Activated CD4-positive, alpha-beta T cell treated with anti-CD3 and anti-CD28 coated beads, Interleukin-2, amount 10 ng/mL, durations not matched to agents 24 days and 14 days (primary cell): ENCODE data around the gene FAM13A. TPM values are rescaled to one million over a fixed set of nuclear protein-coding genes. Genes with fewer than 3 reads are reported as not detected.

Source experiments
- DNase-seq: peaks from one replicate; pipeline ENCODE4 v3.0.0; 2022
- H3K27ac Mint-ChIP-seq: one replicate; pipeline ENCODE4 v1.8.0; 2022; ENCODE audit warnings: mild to moderate bottlenecking, mixed read lengths
- H3K27me3 Mint-ChIP-seq: one replicate; pipeline ENCODE4 v1.8.0; 2022; ENCODE audit warnings: mixed read lengths
- H3K36me3 Mint-ChIP-seq: one replicate; pipeline ENCODE4 v1.8.0; 2022; ENCODE audit warnings: low read depth, mild to moderate bottlenecking, mixed read lengths
- H3K4me1 Mint-ChIP-seq: one replicate; pipeline ENCODE4 v1.8.0; 2021; ENCODE audit warnings: mixed read lengths
- H3K4me3 Mint-ChIP-seq: one replicate; pipeline ENCODE4 v1.8.0; 2022; ENCODE audit warnings: mild to moderate bottlenecking, moderate library complexity, mixed read lengths
- H3K9me3 Mint-ChIP-seq: one replicate; pipeline ENCODE4 v1.8.0; 2021; ENCODE audit warnings: mixed read lengths
- intact Hi-C: fragments of 100-400 bp; cut with micrococcal nuclease; formaldehyde crosslinking; loops from one replicate; pipeline ENCODE4 v1.15.1; 2023
- total RNA-seq: library from RNA; stranded (reverse); gene quantifications from 2 replicates; pipeline ENCODE4 v1.2.3, GENCODE V29; 2022

FAM13A gene
- total RNA-seq, 1 donor from 2014 or later = 3.0 TPM

DNA sequence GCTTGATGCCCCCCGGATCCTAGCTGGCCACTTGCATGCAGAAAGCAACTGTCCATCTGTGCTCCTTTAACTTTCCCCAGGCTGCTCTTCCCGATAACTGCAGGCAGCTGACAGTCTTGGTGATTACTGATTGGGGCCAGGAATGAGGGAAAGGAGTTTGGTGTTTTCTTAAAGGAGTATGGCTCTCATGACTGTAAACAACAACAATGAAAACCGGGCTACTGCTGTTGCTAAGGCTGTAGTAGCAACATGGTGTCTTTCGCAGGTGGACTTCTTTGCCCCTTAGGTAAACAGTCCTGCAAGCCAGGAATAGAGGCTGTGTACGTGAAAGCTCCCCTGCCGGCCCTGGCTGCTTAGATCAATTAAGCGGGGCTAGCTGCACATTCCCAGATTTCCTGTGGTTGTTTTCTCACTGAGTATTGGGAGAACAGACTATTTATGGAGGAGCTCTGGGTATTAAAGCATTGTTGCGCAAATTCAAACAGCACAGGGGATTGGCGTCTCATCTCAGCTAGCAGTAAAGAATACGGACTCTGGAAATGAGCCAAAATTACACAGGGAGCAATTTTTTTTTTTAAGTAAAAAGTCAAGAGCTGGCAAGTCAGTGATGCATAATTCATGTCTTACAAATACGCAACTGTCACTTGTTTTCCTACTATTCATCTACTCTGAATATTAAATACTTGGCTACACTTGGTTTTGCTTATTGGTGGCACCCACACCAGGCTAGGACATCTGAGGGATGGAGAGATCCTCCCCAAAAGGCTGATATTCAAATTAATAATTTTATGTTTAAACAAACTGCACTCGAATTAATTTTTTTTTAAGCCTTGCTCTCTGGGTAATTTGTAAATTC, 297.7 kb downstream of the FAM13A start:
- intact Hi-C loops = no loop called here
- no peak for DNase-seq
- Mint-ChIP-seq H3K4me3 (no peak overlapping the region), H3K4me1 (peaks cover 7% of the 10 kb centered on the region), H3K27ac (no peak overlapping the region), H3K27me3 (no peaks in the 10 kb centered on the region), H3K9me3 (no peaks in the 10 kb centered on the region), H3K36me3 (peaks cover 19% of the 10 kb centered on the region)

DNA sequence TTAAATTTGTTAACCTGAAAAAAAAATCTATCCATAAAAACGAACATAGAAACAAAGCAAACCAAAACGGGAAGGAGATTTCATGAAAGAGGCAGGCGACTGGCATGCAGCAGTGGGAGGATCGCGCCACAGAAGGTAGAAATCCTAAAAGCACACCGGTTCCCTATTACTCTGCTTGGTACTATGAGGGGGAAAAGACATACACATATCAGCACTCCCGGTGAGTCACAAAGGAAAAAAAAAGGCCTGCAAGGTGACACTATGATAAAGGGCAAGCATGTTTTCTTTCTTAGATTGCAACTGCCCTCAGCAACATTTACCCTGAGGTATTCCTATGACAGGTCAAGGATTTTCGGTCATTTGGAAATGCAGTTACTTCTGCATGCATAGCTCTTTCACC, 298.7 kb downstream of the FAM13A start:
- Mint-ChIP-seq H3K36me3 (peaks cover 17% of the 10 kb centered on the region), H3K4me1 (peaks cover 7% of the 10 kb centered on the region), H3K9me3 (no peaks in the 10 kb centered on the region), H3K4me3 (no peak overlapping the region), H3K27me3 (no peaks in the 10 kb centered on the region), H3K27ac (no peak overlapping the region)
- intact Hi-C loops = no loop called here
- no peak for DNase-seq

DNA sequence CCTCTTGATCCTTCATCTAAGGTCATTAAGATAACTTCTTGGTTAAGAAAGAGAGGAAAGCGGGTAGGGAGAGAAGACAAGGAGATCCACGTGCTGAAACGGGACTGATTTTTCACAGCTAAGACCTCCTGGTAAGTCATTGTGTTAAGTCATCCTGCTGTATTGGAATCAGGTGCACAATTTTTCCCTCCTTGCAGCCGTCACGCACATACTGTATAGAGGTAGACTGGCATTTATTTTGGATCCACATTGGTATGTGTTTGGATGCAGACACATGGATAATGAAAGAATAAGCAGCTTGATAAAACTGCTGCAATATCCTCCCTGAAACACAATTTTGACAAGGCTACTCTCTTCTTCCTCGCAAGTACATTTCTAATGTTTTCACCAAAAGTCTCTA, 299.2 kb downstream of the FAM13A start:
- H3K4me1 Mint-ChIP-seq = peaks cover 5% of the 10 kb centered on the region
- intact Hi-C loops = no loop called here

DNA sequence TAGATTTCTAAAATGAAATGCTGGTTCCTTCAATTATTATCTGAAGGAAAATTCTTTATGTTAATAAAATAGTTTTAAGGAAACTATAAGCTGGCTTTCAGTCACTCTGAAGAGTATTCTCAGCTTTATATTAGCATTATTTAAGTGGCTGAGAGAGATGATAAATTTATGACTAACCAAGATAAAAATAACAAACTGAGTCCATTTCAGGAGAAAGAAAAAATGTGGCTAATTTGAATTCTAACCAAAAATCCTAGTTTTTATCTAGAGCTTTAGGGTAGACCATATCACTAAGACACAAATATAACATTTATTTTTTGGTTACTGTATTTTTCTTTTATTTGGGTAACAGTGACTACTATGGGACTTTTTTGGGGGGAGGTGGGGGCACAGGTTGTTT, 299.9 kb downstream of the FAM13A start:
- Mint-ChIP-seq H3K9me3 (no peaks in the 10 kb centered on the region), H3K27me3 (no peaks in the 10 kb centered on the region), H3K4me1 (peaks cover 5% of the 10 kb centered on the region), H3K36me3 (peaks cover 18% of the 10 kb centered on the region), H3K4me3 (no peak overlapping the region), H3K27ac (no peak overlapping the region)
- DNase-seq = no peak
- intact Hi-C loops = no loop called here

More for the DNA sequence above, 299.2 kb downstream of the FAM13A start:
- Mint-ChIP-seq H3K4me3 (no peak overlapping the region), H3K27ac (no peak overlapping the region), H3K36me3 (peaks cover 18% of the 10 kb centered on the region), H3K27me3 (no peaks in the 10 kb centered on the region), H3K9me3 (no peaks in the 10 kb centered on the region)
- no peak for DNase-seq

DNA sequence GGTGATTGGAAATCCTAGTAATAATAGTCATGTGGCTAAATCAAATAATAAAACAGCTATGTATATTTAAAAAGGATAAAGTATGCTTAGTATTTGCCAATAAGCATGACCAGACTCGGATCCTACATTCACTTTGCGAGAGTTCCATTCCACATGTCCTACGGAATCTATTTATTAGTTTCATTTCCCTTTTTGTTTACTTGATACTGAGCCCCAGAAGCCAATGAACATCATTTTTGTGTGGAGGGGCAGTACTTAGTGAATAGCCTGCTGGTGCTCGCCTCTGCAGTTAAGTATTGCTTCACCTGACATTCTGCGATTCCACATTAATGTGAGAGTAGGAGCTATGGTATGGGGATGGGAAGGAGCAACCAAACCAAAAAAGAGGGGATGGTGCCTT, 300.8 kb downstream of the FAM13A start:
- Mint-ChIP-seq H3K27me3 (no peaks in the 10 kb centered on the region), H3K9me3 (no peaks in the 10 kb centered on the region), H3K4me1 (no peaks in the 10 kb centered on the region), H3K4me3 (no peak overlapping the region), H3K27ac (no peak overlapping the region), H3K36me3 (peaks cover 20% of the 10 kb centered on the region)
- intact Hi-C loops = no loop called here
- no peak for DNase-seq

DNA sequence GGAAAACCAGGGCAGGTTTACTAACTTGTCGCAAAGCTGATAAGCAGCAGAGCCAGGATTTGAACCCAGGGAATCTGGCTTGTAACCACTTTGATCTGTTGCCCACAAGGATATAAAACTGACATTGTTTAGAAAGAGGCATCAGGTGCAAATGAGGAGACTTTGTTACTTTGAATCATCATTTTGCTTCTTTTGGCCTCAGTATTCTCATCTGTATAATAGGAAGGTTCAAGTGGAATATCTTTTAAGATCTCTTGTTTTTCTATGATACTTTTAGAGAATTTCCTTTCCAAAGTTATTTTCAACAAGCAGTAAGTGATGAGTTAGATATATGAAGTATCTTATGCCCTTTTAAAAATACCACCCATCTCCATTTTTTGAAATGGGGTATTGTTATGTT, 301.5 kb downstream of the FAM13A start:
- no peaks in the 10 kb centered on the region for H3K4me1 Mint-ChIP-seq
- intact Hi-C loops = no loop called here
- no peak for DNase-seq
- no peaks in the 10 kb centered on the region for H3K9me3 Mint-ChIP-seq
- no peak overlapping the region for H3K27ac Mint-ChIP-seq
- H3K36me3 Mint-ChIP-seq = peaks cover 23% of the 10 kb centered on the region
- H3K27me3 Mint-ChIP-seq = no peaks in the 10 kb centered on the region
- no peak overlapping the region for H3K4me3 Mint-ChIP-seq

DNA sequence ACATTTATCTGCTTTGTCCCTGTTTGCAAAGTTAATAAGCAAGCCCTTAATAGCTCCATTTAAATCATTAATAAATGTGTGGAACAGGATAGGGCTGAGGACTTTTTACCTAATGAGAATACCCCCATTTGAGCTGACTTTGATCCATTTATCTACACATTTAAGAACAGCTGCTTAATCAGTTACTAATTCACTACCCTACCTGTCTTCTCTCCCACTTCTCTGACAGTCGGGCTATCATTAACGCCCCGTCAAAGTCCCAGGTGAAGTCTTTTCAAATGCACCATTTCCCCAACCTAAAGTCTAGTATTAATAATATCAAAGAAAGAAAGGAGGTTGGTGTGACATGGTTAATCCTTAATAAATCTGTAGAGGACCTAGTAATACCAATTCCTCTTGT, 302.2 kb downstream of the FAM13A start:
- peaks cover 28% of the 10 kb centered on the region for H3K36me3 Mint-ChIP-seq
- no peaks in the 10 kb centered on the region for H3K27me3 Mint-ChIP-seq
- intact Hi-C loops = no loop called here
- no peaks in the 10 kb centered on the region for H3K9me3 Mint-ChIP-seq
- no peak overlapping the region for H3K27ac Mint-ChIP-seq
- no peak overlapping the region for H3K4me3 Mint-ChIP-seq
- DNase-seq = no peak
- no peaks in the 10 kb centered on the region for H3K4me1 Mint-ChIP-seq

DNA sequence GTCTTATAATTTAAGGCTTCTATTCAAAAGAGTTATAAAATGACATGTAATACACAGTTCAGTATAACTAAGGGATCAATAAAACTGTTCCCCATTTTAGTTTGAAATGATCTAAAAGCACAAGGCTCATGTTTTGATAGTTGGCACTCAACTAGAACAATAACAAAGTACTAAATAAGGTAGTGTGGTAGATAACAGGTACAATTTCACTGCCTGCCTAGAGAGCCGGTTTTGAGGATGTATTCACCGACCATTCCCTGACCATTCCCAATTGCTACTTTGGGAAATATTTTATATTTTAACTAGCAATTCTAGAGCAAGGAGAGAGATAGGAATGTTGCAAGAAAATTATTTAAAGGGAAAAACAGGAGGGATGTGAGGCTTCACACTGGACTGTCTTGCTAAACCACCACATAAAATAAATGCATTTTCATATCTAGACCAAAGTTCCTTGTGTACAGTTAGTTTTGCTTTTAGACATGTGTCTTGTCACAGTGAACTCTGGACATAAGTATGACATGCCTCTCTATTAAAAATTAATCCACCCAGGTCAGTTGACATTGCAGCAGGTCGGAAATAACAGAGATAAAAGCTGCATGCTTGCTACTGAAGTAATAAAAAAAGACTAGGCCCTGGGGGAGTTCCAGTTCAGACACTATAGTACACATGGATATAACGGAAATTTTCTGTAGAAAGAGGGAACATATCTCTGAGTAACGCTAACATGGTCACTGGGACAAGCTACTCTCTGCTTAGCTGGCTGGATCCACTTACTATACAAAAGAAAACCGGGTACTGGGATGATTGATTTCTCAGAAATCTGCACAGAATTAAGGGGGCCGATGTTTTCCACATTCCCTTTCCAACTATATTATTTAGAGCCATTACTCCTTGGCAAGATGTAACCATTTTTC, 303.1 kb downstream of the FAM13A start:
- DNase-seq = no peak
- Mint-ChIP-seq H3K9me3 (no peaks in the 10 kb centered on the region), H3K36me3 (peaks cover 32% of the 10 kb centered on the region), H3K4me3 (no peak overlapping the region), H3K27me3 (no peaks in the 10 kb centered on the region), H3K27ac (no peak overlapping the region), H3K4me1 (no peaks in the 10 kb centered on the region)
- intact Hi-C loops = no loop called here

DNA sequence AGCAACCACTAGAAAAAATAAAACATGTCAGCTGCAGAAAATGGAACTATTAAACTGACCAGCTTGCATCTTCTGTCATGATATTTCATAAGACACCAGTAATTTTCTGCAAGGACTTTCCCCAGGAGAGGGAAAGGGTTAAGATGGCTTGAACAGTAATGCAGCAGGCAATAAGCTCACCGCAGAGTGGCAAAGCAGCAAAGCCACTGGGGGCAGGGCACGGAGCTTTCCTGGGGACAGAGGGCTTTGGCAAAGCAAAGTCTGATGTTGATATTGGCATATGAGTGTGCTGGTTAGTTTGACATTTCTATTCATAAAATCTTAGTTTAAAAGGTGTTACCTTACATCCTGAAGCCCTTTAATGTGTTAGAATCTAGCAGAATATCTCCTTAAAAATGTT, 304.2 kb downstream of the FAM13A start:
- H3K4me1 Mint-ChIP-seq = no peaks in the 10 kb centered on the region
- no peaks in the 10 kb centered on the region for H3K9me3 Mint-ChIP-seq
- no peak overlapping the region for H3K4me3 Mint-ChIP-seq
- no peak for DNase-seq
- H3K27ac Mint-ChIP-seq = no peak overlapping the region
- H3K36me3 Mint-ChIP-seq = peaks cover 38% of the 10 kb centered on the region
- no peaks in the 10 kb centered on the region for H3K27me3 Mint-ChIP-seq
- intact Hi-C loops = no loop called here

DNA sequence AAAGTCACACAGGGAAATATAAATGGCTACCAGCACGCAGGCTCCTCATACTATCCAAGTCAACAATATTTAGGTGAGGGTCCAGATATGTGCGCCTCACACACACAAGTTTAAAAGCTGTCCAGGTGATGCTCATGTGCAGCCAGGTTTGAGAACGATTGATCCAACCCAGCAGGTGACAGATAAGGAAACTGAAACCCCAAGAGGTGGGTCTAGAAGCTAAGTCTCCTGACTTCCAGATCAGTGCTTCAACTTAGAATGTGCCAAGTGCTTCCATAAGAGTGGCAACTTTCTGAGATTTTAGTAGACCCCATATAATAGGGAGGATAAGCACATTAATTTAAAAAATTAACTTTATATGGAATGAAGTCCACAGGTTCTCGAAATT, 304.9 kb downstream of the FAM13A start:
- intact Hi-C loops = no loop called here
- no peaks in the 10 kb centered on the region for H3K4me1 Mint-ChIP-seq
- no peak overlapping the region for H3K4me3 Mint-ChIP-seq
- peaks cover 43% of the 10 kb centered on the region for H3K36me3 Mint-ChIP-seq
- no peaks in the 10 kb centered on the region for H3K9me3 Mint-ChIP-seq
- no peak overlapping the region for H3K27ac Mint-ChIP-seq
- no peak for DNase-seq
- H3K27me3 Mint-ChIP-seq = no peaks in the 10 kb centered on the region

DNA sequence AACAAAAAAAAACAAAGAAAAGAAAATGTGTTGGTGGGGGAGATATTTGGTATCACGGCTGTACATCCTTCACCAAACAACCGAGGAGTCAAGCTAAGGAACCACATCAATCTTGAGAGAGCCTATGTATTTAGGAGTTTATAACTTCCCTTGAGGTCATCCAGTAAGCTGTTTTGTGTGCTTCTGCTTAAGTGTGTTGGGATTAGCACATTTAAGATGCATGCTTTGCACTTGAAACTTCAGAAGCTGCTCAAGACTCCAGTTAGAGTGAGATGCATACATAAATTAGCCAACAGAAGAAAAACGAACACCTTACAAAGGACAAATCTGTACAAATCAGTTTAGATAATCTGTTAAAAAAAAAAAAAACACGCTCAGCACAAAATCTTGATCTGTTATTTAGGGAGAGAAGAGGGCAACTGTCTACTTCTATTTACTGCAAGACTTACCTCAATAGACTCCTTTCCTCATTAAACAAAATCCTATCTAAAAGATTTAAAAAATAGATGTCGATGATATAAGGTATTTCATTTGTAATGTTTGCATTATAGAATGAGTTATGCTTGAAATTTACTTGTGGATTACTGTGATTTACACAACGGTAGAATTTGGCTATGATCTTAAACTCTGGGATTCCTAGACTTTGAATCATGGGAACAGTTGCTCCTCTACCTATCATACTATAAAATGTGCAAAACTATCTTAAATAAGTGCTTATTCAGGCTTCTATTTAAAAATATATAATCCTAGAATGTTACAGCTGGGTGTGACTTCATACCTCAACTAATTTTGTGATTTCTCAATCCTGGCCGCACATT, 305.5 kb downstream of the FAM13A start:
- intact Hi-C loops = no loop called here
- H3K27me3 Mint-ChIP-seq = no peaks in the 10 kb centered on the region
- DNase-seq = no peak
- no peaks in the 10 kb centered on the region for H3K9me3 Mint-ChIP-seq
- no peak overlapping the region for H3K4me3 Mint-ChIP-seq
- no peaks in the 10 kb centered on the region for H3K4me1 Mint-ChIP-seq
- H3K36me3 Mint-ChIP-seq = peaks cover 47% of the 10 kb centered on the region
- no peak overlapping the region for H3K27ac Mint-ChIP-seq

DNA sequence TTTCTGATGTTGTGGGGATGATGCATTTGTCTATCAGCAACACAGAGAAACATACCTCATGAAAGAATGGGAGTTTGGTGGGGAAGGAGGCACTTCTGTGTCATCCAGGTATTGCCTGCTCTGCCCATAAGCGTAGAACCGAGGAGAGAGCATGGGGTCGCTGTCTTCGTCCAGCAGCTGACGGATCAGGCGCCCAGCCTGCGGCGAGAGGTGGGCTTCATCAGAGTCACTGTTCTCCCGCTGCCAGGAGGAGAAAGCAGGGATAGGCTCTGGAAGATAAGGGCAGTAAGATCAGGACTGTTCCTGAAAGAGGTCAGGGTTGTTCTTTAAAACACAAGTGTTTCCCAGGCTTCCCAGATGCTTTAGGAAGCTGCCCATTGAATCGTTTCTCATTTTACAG, 306.6 kb downstream of the FAM13A start:
- H3K27ac Mint-ChIP-seq = no peak overlapping the region

DNA sequence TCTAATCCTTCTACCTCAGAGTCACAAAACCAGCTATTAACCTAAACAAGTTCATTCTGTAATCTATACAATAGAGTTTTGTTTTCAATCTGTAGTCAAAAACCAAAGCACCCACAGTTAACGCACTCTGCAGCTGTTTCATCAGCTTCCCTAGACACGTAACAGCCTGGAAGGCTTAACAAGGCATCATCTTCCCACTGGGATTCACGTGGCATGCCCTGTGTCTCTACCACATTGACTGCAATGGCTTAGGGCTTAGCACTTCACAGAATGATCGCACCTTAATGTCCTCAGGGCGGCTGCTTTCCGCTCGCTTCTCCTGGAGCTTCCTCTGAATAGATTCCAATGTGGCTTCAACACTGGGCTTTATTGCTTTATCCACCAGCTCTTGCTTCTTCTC, 309.6 kb downstream of the FAM13A start:
- no peak for DNase-seq
- no peaks in the 10 kb centered on the region for H3K9me3 Mint-ChIP-seq
- H3K4me3 Mint-ChIP-seq = no peak overlapping the region
- H3K27ac Mint-ChIP-seq = no peak overlapping the region
- H3K27me3 Mint-ChIP-seq = no peaks in the 10 kb centered on the region
- intact Hi-C loops = no loop called here
- no peaks in the 10 kb centered on the region for H3K4me1 Mint-ChIP-seq
- peaks cover 58% of the 10 kb centered on the region for H3K36me3 Mint-ChIP-seq

More for the DNA sequence above, 306.6 kb downstream of the FAM13A start:
- Mint-ChIP-seq H3K36me3 (peaks cover 52% of the 10 kb centered on the region), H3K4me1 (no peaks in the 10 kb centered on the region), H3K9me3 (no peaks in the 10 kb centered on the region), H3K27me3 (no peaks in the 10 kb centered on the region), H3K4me3 (no peak overlapping the region)
- DNase-seq = no peak
- intact Hi-C loops = no loop called here
